HG02970 (cell line): ENCODE measurements around the gene GAL.

ENCODE experiments used
- ATAC-seq: cut with Tn5 transposase; IDR thresholded peaks from one replicate; pipeline ENCODE4 v1.9.1; 2021; ENCODE audit warnings: mild to moderate bottlenecking, moderate library complexity, moderate number of reproducible peaks; ENCODE audit not compliant: unreplicated experiment, low FRiP score

GAL gene

DNA sequence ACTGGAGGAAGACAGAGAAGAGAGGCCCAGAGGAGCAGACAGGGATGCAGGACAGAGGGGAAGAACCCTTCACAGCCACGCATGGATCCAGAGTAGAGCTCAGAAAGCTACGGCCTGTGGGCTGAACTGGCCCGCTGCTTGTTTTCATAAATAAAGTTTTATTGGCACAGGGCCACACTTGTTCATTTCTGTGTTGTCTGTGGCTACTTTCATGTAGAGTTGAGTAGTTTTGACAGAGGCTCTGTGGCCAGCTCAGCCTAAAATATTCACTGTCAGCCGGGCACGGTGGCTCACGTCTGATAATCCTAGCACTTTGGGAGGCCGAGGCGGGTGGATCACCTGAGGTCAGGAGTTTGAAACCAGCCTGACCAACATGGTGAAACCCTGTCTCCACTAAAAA lies 26.2 kb upstream of the GAL start:
- no peak for ATAC-seq

- ATAC-seq, result no peak
These were observed 25.7 kb upstream of the GAL start for GRCh38 chr11:68658661-68659060.

- ATAC-seq, result no peak
These were observed 25.0 kb upstream of the GAL start for GRCh38 chr11:68659158-68659921.

DNA sequence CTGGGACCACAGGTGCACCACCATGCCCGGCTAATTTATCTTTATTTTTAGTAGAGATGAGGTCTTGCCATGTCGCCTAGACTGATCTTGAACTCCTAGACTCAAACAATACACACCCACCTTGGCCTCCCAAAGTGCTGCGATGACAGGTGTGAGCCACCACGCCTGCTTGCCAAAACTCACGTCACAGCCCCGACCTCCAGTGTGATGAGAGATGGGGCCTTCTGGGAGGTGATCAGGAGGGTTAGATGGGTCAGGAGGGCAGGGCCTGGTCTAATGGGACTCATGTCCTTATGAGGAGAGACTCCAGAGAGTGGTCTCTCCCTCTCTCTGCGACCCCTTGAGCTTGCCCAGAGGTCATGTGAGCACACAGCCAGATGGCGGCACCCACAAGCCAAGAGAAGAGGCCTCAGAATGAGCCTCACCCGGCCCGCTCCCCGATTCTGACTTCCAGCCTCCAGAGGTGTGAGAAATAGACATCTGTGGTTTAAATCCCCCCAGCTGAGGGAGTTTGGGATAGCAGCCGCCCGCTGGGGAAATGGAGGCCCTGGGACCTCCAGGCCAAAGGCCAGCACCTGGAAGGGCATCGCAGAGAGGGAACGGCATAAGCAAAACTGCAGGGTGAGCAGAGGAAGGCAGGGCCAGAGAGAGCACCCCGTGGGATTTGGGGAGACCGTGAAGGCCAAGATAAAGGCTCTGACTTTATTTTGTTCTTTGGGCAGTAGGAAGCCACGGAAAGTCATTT lies 24.1 kb upstream of the GAL start:
- no peak for ATAC-seq

DNA sequence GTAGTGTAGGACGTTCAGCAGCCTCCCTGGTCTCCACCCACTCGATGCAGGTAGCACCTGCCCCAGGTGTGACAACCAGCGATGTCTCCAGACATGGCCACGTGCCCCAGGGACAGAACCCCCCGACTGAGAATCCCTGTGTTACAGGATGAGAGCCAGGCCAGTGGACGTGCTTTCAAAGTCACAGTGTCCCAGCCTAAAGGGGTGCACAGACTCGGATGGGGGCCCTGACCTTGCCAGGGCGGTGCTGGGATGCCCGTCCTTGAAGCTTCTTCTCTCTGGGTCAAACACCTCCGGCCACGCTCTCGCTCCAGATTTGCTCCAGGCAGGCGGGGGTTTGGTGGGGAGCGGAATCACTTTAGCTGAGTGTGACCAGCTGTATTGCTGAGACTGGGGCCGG lies 23.3 kb upstream of the GAL start:
- no peak for ATAC-seq

GRCh38 chr11:68661697-68662603 lies 22.4 kb upstream of the GAL start:
- ATAC-seq, result no peak

DNA sequence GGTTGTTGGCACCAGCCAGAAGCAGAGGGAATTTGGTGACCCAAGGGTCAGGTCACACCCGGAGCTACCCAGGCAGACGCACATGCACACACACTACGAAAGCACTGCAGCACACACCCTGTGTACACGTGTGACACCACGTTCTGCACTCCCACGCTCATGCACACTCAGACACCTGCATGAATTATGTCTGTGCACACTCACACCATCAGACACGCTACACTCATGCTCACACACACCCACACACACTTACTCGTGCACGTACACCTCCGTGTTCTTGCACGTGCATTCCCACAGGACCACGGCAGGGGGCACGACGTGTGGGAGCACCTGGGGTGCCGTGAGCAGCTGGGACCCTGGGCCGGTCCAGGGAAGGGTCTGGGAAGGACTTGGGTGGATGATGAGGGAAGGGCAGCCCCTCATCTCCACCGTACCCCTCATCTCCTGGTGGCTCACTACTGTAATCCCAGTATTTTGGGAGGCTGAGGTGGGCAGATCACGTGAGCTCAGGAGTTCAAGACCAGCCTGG lies 20.8 kb upstream of the GAL start:
- ATAC-seq, result no peak

GRCh38 chr11:68664141-68664540 lies 20.2 kb upstream of the GAL start:
- ATAC-seq, result no peak

- ATAC-seq, result no peak
These were observed 19.4 kb upstream of the GAL start for GRCh38 chr11:68664906-68665305.

- ATAC-seq, result no peak
These were observed 18.9 kb upstream of the GAL start for GRCh38 chr11:68665436-68665835.

GRCh38 chr11:68666849-68667248 lies 17.5 kb upstream of the GAL start:
- no peak for ATAC-seq

- ATAC-seq, result no peak
These were observed 16.5 kb upstream of the GAL start for GRCh38 chr11:68667511-68668500.

DNA sequence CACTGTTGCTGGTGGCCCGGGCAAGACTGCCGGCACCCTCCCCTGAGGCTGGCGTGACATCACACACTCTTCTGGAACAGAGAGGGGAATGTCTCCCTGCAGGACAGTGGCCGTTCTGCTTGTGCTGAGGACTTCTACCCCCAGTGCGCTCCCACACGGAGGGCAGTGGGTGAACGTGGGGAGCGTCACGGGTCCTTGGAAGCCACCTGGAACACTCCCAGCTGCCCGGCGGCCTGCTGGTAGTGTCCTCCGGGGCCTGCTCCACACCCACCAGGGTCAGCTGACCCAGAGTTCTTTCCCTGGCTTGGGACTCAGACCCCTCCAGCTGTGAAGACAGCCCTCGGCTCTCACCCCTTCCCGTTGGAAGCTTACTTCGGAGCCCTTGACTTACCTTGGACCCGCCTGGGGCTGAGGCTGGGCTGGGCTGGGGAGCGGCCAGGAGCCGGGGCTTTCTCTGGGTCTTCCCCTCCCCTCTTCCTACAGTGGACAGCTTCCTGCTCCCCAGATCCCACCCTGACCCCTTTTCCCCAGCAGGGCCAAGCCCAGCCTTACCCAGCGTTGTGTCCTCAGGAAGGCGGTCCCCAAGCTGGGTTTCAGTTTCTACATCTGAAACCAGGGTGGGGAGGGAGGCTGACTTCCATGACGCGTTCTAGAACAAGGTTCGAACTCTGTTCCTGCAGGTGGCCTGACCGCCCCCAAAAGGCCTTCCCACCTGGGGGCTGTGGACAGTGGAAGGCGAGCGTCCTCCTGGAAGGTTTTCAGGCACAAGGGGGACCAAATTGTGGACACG lies 14.8 kb upstream of the GAL start:
- no peak for ATAC-seq

GRCh38 chr11:68670208-68670992 lies 13.9 kb upstream of the GAL start:
- ATAC-seq, result no peak

- ATAC-seq, result no peak
These were observed 10.9 kb upstream of the GAL start for GRCh38 chr11:68673306-68673945.

- no peak for ATAC-seq
These were observed 10.4 kb upstream of the GAL start for GRCh38 chr11:68673991-68674390.

DNA sequence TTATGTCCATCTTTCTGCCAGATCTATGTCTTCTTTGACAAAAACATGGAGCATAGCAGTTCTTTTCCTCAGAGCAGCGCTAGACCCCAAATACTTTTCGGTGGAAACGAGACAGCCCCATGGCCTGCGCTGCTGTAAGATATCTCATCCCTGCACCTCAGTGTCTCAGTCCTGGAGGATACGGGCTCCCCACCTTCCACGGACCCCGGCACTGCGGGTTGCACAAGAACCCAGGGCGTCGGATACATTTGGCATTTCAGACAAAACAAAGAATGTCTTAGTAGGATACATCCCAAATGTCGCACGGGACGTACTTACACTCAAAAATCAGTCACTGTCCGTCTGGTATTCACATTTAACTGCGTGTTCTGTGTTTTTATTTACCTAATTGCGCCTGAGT lies 9.9 kb upstream of the GAL start:
- ATAC-seq, result no peak

DNA sequence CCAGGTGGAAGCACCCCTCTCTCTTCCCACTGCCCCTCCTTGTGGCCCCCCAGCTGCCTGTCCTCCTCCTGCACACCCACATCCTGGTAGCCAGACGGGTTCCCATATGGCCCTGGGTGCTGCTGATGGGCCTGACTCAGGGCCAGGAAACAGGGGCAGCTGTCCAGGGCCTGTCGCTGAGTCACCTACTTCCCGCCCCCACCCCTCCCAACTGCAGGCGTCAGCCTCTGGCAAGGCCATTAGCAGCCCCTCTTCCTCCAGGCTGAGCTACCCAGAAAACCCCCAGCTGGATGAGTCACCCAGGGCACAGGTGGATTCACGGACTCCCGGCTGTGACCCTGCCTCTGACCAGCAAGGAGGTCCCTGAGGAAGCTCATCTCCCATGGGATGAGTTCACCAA lies 6.9 kb upstream of the GAL start:
- no peak for ATAC-seq
